Measurements from ENCODE around the gene PIK3C2G. TPM values are rescaled to one million over a fixed set of nuclear protein-coding genes. Genes with fewer than 3 reads are reported as not detected.
"Not testable (repeated sequence)": the region's sequence is repeated elsewhere in the genome, so short reads cannot be mapped to it uniquely, and the experiment has no call there.

PIK3C2G gene, protein sequence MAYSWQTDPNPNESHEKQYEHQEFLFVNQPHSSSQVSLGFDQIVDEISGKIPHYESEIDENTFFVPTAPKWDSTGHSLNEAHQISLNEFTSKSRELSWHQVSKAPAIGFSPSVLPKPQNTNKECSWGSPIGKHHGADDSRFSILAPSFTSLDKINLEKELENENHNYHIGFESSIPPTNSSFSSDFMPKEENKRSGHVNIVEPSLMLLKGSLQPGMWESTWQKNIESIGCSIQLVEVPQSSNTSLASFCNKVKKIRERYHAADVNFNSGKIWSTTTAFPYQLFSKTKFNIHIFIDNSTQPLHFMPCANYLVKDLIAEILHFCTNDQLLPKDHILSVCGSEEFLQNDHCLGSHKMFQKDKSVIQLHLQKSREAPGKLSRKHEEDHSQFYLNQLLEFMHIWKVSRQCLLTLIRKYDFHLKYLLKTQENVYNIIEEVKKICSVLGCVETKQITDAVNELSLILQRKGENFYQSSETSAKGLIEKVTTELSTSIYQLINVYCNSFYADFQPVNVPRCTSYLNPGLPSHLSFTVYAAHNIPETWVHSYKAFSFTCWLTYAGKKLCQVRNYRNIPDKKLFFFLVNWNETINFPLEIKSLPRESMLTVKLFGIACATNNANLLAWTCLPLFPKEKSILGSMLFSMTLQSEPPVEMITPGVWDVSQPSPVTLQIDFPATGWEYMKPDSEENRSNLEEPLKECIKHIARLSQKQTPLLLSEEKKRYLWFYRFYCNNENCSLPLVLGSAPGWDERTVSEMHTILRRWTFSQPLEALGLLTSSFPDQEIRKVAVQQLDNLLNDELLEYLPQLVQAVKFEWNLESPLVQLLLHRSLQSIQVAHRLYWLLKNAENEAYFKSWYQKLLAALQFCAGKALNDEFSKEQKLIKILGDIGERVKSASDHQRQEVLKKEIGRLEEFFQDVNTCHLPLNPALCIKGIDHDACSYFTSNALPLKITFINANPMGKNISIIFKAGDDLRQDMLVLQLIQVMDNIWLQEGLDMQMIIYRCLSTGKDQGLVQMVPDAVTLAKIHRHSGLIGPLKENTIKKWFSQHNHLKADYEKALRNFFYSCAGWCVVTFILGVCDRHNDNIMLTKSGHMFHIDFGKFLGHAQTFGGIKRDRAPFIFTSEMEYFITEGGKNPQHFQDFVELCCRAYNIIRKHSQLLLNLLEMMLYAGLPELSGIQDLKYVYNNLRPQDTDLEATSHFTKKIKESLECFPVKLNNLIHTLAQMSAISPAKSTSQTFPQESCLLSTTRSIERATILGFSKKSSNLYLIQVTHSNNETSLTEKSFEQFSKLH (N-terminal part only)
- total RNA-seq (2014; rRNA removed; shearing (Covaris generic)) = not detected in 2 replicates

- Histone ChIP-seq H3K27me3 (replicated peaks) (no peaks in the 10 kb centered on the region), H3K4me3 (no peak within 1 kb of the TSS), H3K36me3 (no peaks in the 10 kb centered on the region), H3K9me3 (replicated peaks) (no peaks in the 10 kb centered on the region), H3K4me1 (replicated peaks) (no peaks in the 10 kb centered on the region), H3K27ac (no peak within 1 kb of the TSS)
- DNase-seq (ENCODE audit: low read depth in 1 of 2, low spot score in 2 of 2) = no peak
These were observed at the start of gene PIK3C2G for GRCh38 chr12:18261273-18261672. Gene PIK3C2G, plus strand, starts transcription at chr12:18261518. Its CDS starts 20,564 bp downstream, at chr12:18282082.

DNA sequence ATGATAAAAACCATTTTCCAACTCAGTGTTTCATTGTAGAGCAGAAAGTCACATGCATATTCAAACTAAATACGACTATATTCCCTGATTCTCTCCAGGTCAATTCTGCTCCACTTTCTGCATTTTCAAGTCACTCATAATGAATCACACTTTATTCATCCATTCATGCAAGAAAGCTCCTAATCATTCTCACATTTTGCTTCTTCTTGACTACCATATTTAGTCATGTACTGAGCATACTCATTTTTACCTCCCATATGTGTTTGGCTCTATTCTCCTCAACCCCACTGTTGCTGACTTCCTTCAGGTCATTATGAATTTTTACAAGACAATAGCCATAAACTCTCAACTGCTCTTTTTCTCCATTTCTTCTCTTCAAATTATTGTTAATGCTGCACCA is 43.4 kb upstream of the PIK3C2G start:
- Histone ChIP-seq H3K4me1 (replicated peaks) (no peaks in the 10 kb centered on the region), H3K27ac (no peak overlapping the region), H3K9me3 (replicated peaks) (no peaks in the 10 kb centered on the region), H3K36me3 (no peaks in the 10 kb centered on the region), H3K27me3 (replicated peaks) (no peaks in the 10 kb centered on the region), H3K4me3 (no peak overlapping the region)
- no peak for DNase-seq (ENCODE audit: low read depth in 1 of 2, low spot score in 2 of 2)

- no peaks in the 10 kb centered on the region for H3K9me3 ChIP-seq (replicated peaks)
- DNase-seq (ENCODE audit: low read depth in 1 of 2, low spot score in 2 of 2) = no peak
- no peak overlapping the region for H3K4me3 ChIP-seq
- no peaks in the 10 kb centered on the region for H3K4me1 ChIP-seq (replicated peaks)
- H3K27ac ChIP-seq = no peak overlapping the region
- no peaks in the 10 kb centered on the region for H3K36me3 ChIP-seq
- no peaks in the 10 kb centered on the region for H3K27me3 ChIP-seq (replicated peaks)
These were observed 39.6 kb upstream of the PIK3C2G start for GRCh38 chr12:18221726-18222125.

GRCh38 chr12:18222699-18223098 is 38.6 kb upstream of the PIK3C2G start:
- Histone ChIP-seq H3K27ac (no peak overlapping the region), H3K27me3 (replicated peaks) (no peaks in the 10 kb centered on the region), H3K9me3 (replicated peaks) (no peaks in the 10 kb centered on the region), H3K36me3 (no peaks in the 10 kb centered on the region), H3K4me1 (replicated peaks) (no peaks in the 10 kb centered on the region), H3K4me3 (no peak overlapping the region)
- no peak for DNase-seq (ENCODE audit: low read depth in 1 of 2, low spot score in 2 of 2)

DNA sequence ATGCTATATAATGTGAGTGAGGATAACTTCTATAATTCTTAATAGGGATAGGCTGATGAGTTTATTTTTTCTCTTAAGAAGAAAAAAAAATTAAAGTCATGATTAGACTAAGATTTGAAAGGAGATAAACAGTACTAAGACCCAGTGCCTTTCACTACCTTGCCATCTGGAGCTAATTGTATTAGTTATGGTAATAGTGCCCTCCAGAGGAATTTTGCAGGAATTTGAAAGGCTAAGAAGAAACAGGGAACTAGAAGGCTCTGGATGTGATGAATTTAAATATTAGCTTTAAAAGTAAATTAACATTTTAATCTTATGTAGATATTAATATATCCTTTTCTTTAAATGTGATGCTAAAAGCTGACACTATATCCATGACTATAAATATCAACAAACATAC is 36.6 kb upstream of the PIK3C2G start:
- Histone ChIP-seq H3K27ac (no peak overlapping the region), H3K4me3 (no peak overlapping the region), H3K9me3 (replicated peaks) (no peaks in the 10 kb centered on the region), H3K27me3 (replicated peaks) (no peaks in the 10 kb centered on the region), H3K36me3 (no peaks in the 10 kb centered on the region), H3K4me1 (replicated peaks) (no peaks in the 10 kb centered on the region)
- no peak for DNase-seq (ENCODE audit: low read depth in 1 of 2, low spot score in 2 of 2)

- Histone ChIP-seq H3K27ac (no peak overlapping the region), H3K9me3 (replicated peaks) (no peaks in the 10 kb centered on the region), H3K36me3 (no peaks in the 10 kb centered on the region), H3K4me3 (no peak overlapping the region), H3K27me3 (replicated peaks) (no peaks in the 10 kb centered on the region), H3K4me1 (replicated peaks) (no peaks in the 10 kb centered on the region)
- no peak for DNase-seq (ENCODE audit: low read depth in 1 of 2, low spot score in 2 of 2)
These were observed 21.8 kb upstream of the PIK3C2G start for GRCh38 chr12:18239526-18239925.

DNA sequence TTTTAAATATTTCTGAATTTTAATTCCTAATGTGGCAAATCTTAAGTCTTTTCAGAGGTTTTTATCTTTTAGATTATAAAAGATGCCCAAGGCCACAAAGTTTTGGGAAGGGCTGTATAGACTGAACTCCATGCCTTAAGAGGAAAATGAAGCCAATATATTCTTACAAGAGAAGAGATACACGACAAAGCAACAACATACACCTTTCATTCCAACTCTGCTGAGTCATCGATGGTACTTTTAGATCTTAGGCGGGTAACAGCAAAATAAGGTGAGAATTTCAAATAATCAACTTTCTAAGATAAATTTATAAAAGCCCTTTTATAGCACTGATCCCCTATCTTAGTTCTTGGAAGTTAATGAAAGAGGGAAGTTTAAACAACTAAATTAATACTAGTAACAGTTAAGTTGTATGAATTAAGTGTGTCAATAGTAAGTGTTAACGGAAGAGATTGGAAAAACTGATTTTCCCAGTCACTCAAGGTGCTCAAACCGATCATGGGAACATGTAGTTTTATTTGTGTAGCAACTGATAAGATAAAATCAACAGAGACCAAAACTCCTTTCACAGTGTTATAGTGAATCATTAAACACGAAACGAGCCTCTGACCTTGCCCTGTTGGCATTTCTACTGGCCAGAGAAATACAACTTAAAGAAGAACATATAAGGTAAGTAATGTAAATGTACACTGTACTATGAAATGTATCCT is 18.8 kb upstream of the PIK3C2G start:
- no peak overlapping the region for H3K27ac ChIP-seq
- no peaks in the 10 kb centered on the region for H3K4me1 ChIP-seq (replicated peaks)
- H3K4me3 ChIP-seq = no peak overlapping the region
- no peaks in the 10 kb centered on the region for H3K27me3 ChIP-seq (replicated peaks)
- H3K9me3 ChIP-seq (replicated peaks) = no peaks in the 10 kb centered on the region
- DNase-seq (ENCODE audit: low read depth in 1 of 2, low spot score in 2 of 2) = no peak
- H3K36me3 ChIP-seq = no peaks in the 10 kb centered on the region

GRCh38 chr12:18243238-18243637 is 18.1 kb upstream of the PIK3C2G start:
- no peaks in the 10 kb centered on the region for H3K36me3 ChIP-seq
- H3K27me3 ChIP-seq (replicated peaks) = no peaks in the 10 kb centered on the region
- no peak overlapping the region for H3K4me3 ChIP-seq
- no peaks in the 10 kb centered on the region for H3K9me3 ChIP-seq (replicated peaks)
- H3K27ac ChIP-seq = no peak overlapping the region
- DNase-seq (ENCODE audit: low read depth in 1 of 2, low spot score in 2 of 2) = no peak
- no peaks in the 10 kb centered on the region for H3K4me1 ChIP-seq (replicated peaks)

GRCh38 chr12:18246066-18246465 is 15.3 kb upstream of the PIK3C2G start:
- H3K27ac ChIP-seq = no peak overlapping the region
- no peaks in the 10 kb centered on the region for H3K9me3 ChIP-seq (replicated peaks)
- H3K4me3 ChIP-seq = no peak overlapping the region
- no peaks in the 10 kb centered on the region for H3K27me3 ChIP-seq (replicated peaks)
- H3K4me1 ChIP-seq (replicated peaks) = no peaks in the 10 kb centered on the region
- no peaks in the 10 kb centered on the region for H3K36me3 ChIP-seq
- DNase-seq (ENCODE audit: low read depth in 1 of 2, low spot score in 2 of 2) = no peak

- no peaks in the 10 kb centered on the region for H3K4me1 ChIP-seq (replicated peaks)
- no peaks in the 10 kb centered on the region for H3K27me3 ChIP-seq (replicated peaks)
- H3K27ac ChIP-seq = no peak overlapping the region
- no peaks in the 10 kb centered on the region for H3K36me3 ChIP-seq
- no peak overlapping the region for H3K4me3 ChIP-seq
- H3K9me3 ChIP-seq (replicated peaks) = no peaks in the 10 kb centered on the region
- DNase-seq (ENCODE audit: low read depth in 1 of 2, low spot score in 2 of 2) = peak in 1 of 2 experiments; percentile 12
These were observed 10.9 kb upstream of the PIK3C2G start for GRCh38 chr12:18250313-18250916.

DNA sequence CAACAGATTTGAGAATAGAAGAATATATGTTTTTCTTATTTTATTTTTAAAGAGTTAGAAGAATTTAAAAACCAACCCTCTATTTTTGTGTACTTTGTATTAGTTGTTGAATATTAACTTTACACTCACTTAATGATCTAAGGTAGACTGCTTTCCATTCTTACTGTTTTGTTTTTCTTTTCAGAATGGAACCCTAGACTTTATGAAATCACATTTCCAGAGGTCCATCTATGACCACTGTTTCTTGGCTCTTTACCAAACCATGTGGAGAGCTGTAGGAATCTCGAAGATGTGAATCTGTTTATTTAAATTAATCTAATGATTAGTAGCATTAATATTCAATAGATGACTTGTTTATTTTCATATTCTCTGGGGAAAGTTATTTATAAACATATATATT is 7.2 kb upstream of the PIK3C2G start:
- Histone ChIP-seq H3K27ac (no peak overlapping the region), H3K4me3 (no peak overlapping the region), H3K9me3 (replicated peaks) (no peaks in the 10 kb centered on the region), H3K27me3 (replicated peaks) (no peaks in the 10 kb centered on the region), H3K4me1 (replicated peaks) (no peaks in the 10 kb centered on the region), H3K36me3 (no peaks in the 10 kb centered on the region)
- DNase-seq (ENCODE audit: low read depth in 1 of 2, low spot score in 2 of 2) = no peak

DNA sequence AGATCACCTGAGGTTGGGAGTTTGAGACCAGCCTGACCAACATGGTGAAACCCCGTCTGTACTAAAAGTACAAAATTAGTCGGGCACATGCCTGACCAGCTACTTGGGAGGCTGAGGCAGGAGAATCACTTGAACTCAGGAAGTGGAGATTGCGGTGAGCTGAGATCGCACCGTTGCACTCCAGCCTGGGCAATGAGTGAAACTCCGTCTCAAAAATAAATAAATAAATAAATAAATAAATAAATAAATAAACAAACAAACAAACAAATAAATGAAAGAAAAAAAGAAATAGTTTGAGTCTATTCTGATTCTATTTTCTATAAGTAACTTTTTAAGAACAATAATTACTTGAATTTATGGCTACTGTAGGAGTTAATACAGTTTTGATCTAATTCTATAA is 6.3 kb upstream of the PIK3C2G start:
- H3K9me3 ChIP-seq (replicated peaks); H3K4me1 ChIP-seq (replicated peaks); DNase-seq (ENCODE audit: low read depth in 1 of 2, low spot score in 2 of 2); H3K4me3 ChIP-seq; H3K27me3 ChIP-seq (replicated peaks); H3K27ac ChIP-seq; H3K36me3 ChIP-seq: not testable (repeated sequence)

DNA sequence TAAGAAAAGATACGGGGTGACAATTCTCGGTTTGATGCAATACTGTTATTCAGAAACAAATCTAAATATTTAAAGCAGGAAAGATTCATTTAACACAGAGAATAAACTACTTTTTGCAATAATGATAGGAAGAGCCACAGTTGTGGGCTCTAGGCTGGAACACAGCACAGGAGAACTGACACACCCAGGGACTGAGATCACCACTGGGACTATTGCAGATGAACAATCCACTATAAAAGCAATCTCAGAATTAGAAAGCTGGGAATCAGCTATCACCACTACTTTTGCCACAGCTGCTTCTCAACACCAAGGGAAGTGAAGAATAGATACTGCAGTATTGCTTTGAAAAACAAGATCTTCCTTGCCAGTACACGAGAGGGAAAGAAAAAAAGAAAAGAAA is 4.1 kb upstream of the PIK3C2G start:
- Histone ChIP-seq H3K9me3 (replicated peaks) (no peaks in the 10 kb centered on the region), H3K4me1 (replicated peaks) (no peaks in the 10 kb centered on the region), H3K27me3 (replicated peaks) (no peaks in the 10 kb centered on the region), H3K27ac (no peak overlapping the region), H3K36me3 (no peaks in the 10 kb centered on the region), H3K4me3 (no peak overlapping the region)
- DNase-seq (ENCODE audit: low read depth in 1 of 2, low spot score in 2 of 2) = no peak

All from SJSA1 (cell line).